ENCODE measurements around the gene ERBB4.

The ERBB4 gene

GRCh38 chr2:212538305-212539071 lies at the start of gene ERBB4:
ERBB4 (minus strand) TSS chr2:212538802; CDS start chr2:212538530, 272 bp downstream.
- no peak for DNase-seq (ENCODE audit: low read depth in 2 of 2)

- DNase-seq (ENCODE audit: low read depth in 2 of 2) = no peak
Measured at GRCh38 chr2:212580117-212580516, 41.5 kb upstream of the ERBB4 start.

GRCh38 chr2:212556296-212556695 lies 17.7 kb upstream of the ERBB4 start:
- DNase-seq (ENCODE audit: low read depth in 2 of 2) = no peak

- no peak for DNase-seq (ENCODE audit: low read depth in 2 of 2)
Measured at GRCh38 chr2:212554233-212554632, 15.6 kb upstream of the ERBB4 start.

GRCh38 chr2:212549941-212550340 lies 11.3 kb upstream of the ERBB4 start:
- no peak for DNase-seq (ENCODE audit: low read depth in 2 of 2)

GRCh38 chr2:212549463-212549862 lies 10.9 kb upstream of the ERBB4 start:
- DNase-seq (ENCODE audit: low read depth in 2 of 2) = no peak

GRCh38 chr2:212548455-212548819 lies 9.8 kb upstream of the ERBB4 start:
- no peak for DNase-seq (ENCODE audit: low read depth in 2 of 2)

GRCh38 chr2:212547716-212548454 lies 9.3 kb upstream of the ERBB4 start:
- DNase-seq (ENCODE audit: low read depth in 2 of 2) = no peak

- no peak for DNase-seq (ENCODE audit: low read depth in 2 of 2)
Measured at GRCh38 chr2:212546669-212547068, 8.1 kb upstream of the ERBB4 start.

GRCh38 chr2:212540341-212540740 lies 1.7 kb upstream of the ERBB4 start:
- DNase-seq (ENCODE audit: low read depth in 2 of 2) = no peak

GRCh38 chr2:212539072-212539880 lies 674 bp upstream of the ERBB4 start:
- no peak for DNase-seq (ENCODE audit: low read depth in 2 of 2)

GRCh38 chr2:212537726-212538304 lies 787 bp downstream of the ERBB4 start:
- no peak for DNase-seq (ENCODE audit: low read depth in 2 of 2)

- no peak for DNase-seq (ENCODE audit: low read depth in 2 of 2)
Measured at GRCh38 chr2:212536817-212537725, 1.5 kb downstream of the ERBB4 start.

GRCh38 chr2:212535996-212536816 lies 2.4 kb downstream of the ERBB4 start:
- no peak for DNase-seq (ENCODE audit: low read depth in 2 of 2)

- no peak for DNase-seq (ENCODE audit: low read depth in 2 of 2)
Measured at GRCh38 chr2:212534336-212534735, 4.3 kb downstream of the ERBB4 start.

GRCh38 chr2:212532585-212532984 lies 6.0 kb downstream of the ERBB4 start:
- no peak for DNase-seq (ENCODE audit: low read depth in 2 of 2)

GRCh38 chr2:212532087-212532486 lies 6.5 kb downstream of the ERBB4 start:
- DNase-seq (ENCODE audit: low read depth in 2 of 2) = no peak

- no peak for DNase-seq (ENCODE audit: low read depth in 2 of 2)
Measured at GRCh38 chr2:212531499-212531898, 7.1 kb downstream of the ERBB4 start.

GRCh38 chr2:212530991-212531390 lies 7.6 kb downstream of the ERBB4 start:
- no peak for DNase-seq (ENCODE audit: low read depth in 2 of 2)

- no peak for DNase-seq (ENCODE audit: low read depth in 2 of 2)
Measured at GRCh38 chr2:212530373-212530772, 8.2 kb downstream of the ERBB4 start.
